Thoracic aorta (tissue), 2 donors: Measurements from ENCODE around the gene RIMBP2. TPM values are rescaled to one million over a fixed set of nuclear protein-coding genes. Genes with fewer than 3 reads are reported as not detected.
"Not testable (repeated sequence)": the region's sequence is repeated elsewhere in the genome, so short reads cannot be mapped to it uniquely, and the experiment has no call there.

Experiments used
- ATAC-seq: fragments of 150-250 bp; one replicate; pipeline ENCODE4 v1.8.0; 2017; ENCODE audit warnings: low read depth; ENCODE audit not compliant: insufficient number of reproducible peaks, low FRiP score
- DNase-seq: peaks from one replicate; pipeline ENCODE4 v3.0.0-alpha.2; 2020; ENCODE audit warnings: low spot score
- H3K27ac ChIP-seq, 2 donors: fragments of 200-600 bp; sonication (generic); 1 replicate in 1 of 2; 2 replicates in 1 of 2; pipeline ENCODE4 v1.5.1; 2016; ENCODE audit warnings: mild to moderate bottlenecking in 2 of 2, moderate library complexity in 2 of 2
- H3K27me3 ChIP-seq: fragments of 200-600 bp; sonication (generic); replicated peaks from 2 replicates; pipeline ENCODE4 v1.6.0; 2016; ENCODE audit warnings: mild to moderate bottlenecking; ENCODE audit not compliant: insufficient read depth
- H3K36me3 ChIP-seq: fragments of 200-600 bp; sonication (generic); one replicate; pipeline ENCODE4 v1.5.1; 2016
- H3K4me1 ChIP-seq, 2 donors: fragments of 200-600 bp; sonication (generic); 1 replicate in 1 of 2; 2 replicates in 1 of 2; pipeline versions ENCODE4 v1.5.1 to v1.6.0; 2016; ENCODE audit warnings: low read depth in 2 of 2, mild to moderate bottlenecking in 1 of 2; ENCODE audit not compliant: control insufficient read depth in 1 of 2
- H3K4me3 ChIP-seq: fragments of 200-600 bp; sonication (generic); 2 replicates; pipeline ENCODE4 v1.5.1; 2016; ENCODE audit warnings: mild to moderate bottlenecking
- H3K9me3 ChIP-seq: fragments of 200-600 bp; sonication (generic); 2 replicates; pipeline ENCODE4 v1.5.1; 2016
- total RNA-seq, 2 donors: library from RNA; depleted of rRNA; stranded (reverse); fragments of >200 nt; gene quantifications; one replicate each; pipeline versions ENCODE4 v1.1.0 to v1.2.3, GENCODE V29; 2016
- TF ChIP-seq, protein P1 (sequence below): fragments of 200-600 bp; sonication (generic); IDR thresholded peaks from one replicate; pipeline ENCODE4 v1.5.1; 2019; ENCODE audit warnings: antibody characterized with exemption

Gene RIMBP2
- total RNA-seq, 2 donors from 2014 or later, result 0.54 to 0.92 TPM

DNA sequence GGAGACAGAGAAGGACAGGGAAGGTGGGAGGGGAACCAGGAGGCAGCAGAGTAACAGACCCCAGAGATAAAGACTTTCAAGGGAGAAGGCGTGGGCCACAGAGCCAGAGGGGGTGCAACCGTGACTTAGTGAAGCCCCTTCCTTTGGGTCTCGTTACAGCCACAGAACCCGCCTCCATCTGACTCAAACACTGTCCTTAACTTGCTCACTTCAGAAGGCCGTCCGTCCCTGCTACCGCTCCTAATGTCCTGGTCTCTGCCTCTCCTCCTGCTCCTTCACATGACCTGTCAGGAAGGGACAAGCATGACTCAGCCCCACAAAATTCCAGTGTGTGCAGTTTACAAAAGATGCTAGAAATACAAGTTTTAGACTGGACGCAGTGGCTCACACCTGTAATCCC is 18.0 kb downstream of the RIMBP2 start:
- Histone ChIP-seq H3K4me1 (no peaks in the 10 kb centered on the region), H3K4me3 (no peak overlapping the region), H3K27me3 (no peaks in the 10 kb centered on the region), H3K9me3 (no peaks in the 10 kb centered on the region), H3K36me3 (no peaks in the 10 kb centered on the region), H3K27ac (no peak overlapping the region)
- DNase-seq (no peak), ATAC-seq (no peak)
- TF ChIP-seq, protein P1, sequence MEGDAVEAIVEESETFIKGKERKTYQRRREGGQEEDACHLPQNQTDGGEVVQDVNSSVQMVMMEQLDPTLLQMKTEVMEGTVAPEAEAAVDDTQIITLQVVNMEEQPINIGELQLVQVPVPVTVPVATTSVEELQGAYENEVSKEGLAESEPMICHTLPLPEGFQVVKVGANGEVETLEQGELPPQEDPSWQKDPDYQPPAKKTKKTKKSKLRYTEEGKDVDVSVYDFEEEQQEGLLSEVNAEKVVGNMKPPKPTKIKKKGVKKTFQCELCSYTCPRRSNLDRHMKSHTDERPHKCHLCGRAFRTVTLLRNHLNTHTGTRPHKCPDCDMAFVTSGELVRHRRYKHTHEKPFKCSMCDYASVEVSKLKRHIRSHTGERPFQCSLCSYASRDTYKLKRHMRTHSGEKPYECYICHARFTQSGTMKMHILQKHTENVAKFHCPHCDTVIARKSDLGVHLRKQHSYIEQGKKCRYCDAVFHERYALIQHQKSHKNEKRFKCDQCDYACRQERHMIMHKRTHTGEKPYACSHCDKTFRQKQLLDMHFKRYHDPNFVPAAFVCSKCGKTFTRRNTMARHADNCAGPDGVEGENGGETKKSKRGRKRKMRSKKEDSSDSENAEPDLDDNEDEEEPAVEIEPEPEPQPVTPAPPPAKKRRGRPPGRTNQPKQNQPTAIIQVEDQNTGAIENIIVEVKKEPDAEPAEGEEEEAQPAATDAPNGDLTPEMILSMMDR, result no peak

DNA sequence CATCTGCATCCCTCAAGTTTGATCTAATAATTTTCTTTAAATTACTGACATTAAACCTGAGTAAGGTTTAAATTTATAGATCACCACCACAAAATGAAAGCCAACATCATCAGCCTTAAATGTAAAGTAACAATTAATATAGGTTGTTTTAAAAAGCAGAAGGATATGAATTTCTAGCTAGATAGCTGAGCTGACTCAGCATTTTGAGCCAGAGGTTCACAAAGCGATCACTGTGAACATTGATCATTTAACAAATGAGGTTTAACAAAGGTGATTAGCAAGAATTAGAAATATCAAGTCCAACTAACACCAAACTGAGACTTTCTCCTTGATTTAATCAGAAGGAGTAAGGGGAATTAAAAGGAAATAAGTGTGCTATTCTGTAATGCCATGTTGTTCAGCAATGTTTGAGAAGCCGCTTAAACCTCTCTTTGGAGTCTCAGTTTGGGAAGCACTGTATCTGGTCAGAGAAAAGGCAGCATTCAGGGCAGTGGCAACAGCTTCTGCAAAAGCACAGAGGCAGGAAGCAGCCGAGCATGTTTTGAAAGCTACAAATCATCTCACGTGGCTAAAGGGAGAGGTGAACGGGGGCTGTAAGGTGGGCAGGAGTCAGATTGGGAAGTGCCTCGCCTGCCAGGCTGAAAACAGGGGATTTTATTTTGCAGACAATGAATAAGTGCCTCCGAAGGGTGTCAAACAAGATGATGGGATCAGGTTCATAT is 19.6 kb downstream of the RIMBP2 start:
- no peak for DNase-seq
- no peak overlapping the region for H3K27ac ChIP-seq
- ATAC-seq, result no peak
- H3K9me3 ChIP-seq, result no peaks in the 10 kb centered on the region
- TF ChIP-seq, protein P1, result no peak
- H3K36me3 ChIP-seq, result no peaks in the 10 kb centered on the region
- H3K4me1 ChIP-seq, result no peaks in the 10 kb centered on the region
- no peak overlapping the region for H3K4me3 ChIP-seq
- H3K27me3 ChIP-seq, result no peaks in the 10 kb centered on the region

- Histone ChIP-seq H3K4me1 (no peaks in the 10 kb centered on the region), H3K27me3 (no peaks in the 10 kb centered on the region), H3K4me3 (no peak overlapping the region), H3K27ac (no peak overlapping the region), H3K9me3 (no peaks in the 10 kb centered on the region), H3K36me3 (no peaks in the 10 kb centered on the region)
- DNase-seq (no peak), ATAC-seq (no peak)
- TF ChIP-seq, protein P1, result no peak
These were observed 21.0 kb downstream of the RIMBP2 start for GRCh38 chr12:130695061-130695460.

- H3K27ac ChIP-seq, result no peak overlapping the region
- ATAC-seq (no peak), DNase-seq (no peak)
- TF ChIP-seq, protein P1, result no peak
- no peaks in the 10 kb centered on the region for H3K27me3 ChIP-seq
- H3K4me3 ChIP-seq, result no peak overlapping the region
- no peaks in the 10 kb centered on the region for H3K9me3 ChIP-seq
- no peaks in the 10 kb centered on the region for H3K4me1 ChIP-seq
- H3K36me3 ChIP-seq, result no peaks in the 10 kb centered on the region
These were observed 26.4 kb downstream of the RIMBP2 start for GRCh38 chr12:130689408-130690405.

- not testable (repeated sequence) for H3K27ac ChIP-seq, H3K9me3 ChIP-seq, ATAC-seq
These were observed 27.1 kb downstream of the RIMBP2 start for GRCh38 chr12:130688999-130689398.

More at GRCh38 chr12:130688999-130689398, 27.1 kb downstream of the RIMBP2 start:
- not testable (repeated sequence) for DNase-seq, H3K4me1 ChIP-seq, H3K36me3 ChIP-seq, H3K4me3 ChIP-seq, H3K27me3 ChIP-seq
